ENCODE results near the gene TMEM100. TPM values are rescaled to one million over a fixed set of nuclear protein-coding genes. Genes with fewer than 3 reads are reported as not detected.

The TMEM100 gene
- total and polyA plus RNA-seq, 2 of the 8 experiments (the other 6 are each of a cell fraction or from before 2014, with no cell fraction given) = 0.36 to 0.48 TPM

DNA sequence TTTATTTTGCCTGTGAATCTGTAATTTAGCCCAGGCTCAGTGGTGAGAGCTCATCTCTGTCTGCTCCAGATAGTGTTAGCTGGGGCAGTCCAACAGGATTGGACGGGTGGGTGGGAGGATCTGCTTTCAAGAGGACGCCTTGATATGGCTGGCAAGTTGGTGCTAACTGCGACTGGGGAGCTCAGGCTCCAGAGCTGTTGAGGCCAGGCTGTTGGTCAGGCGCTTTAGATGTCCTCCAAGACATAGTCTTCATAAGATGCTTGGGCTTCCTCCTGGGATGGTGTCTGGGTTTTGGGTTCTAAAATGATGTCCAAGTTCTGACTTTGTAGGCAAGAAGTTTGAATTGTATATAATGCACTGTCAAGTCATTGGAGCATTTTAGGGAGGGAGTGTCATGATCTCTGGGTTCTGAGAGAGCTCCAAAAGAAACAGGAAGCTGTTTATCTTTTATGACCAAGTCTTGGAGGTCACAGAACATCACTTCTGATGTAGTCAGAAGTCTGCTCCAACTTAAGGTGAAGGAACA is 15.4 kb upstream of the TMEM100 start:
- H3K79me2 ChIP-seq (ENCODE audit: control insufficient read depth in 1 of 2, insufficient read depth in 2 of 2, low read length in 2 of 2) = no peaks in the 10 kb centered on the region
- CTCF ChIA-PET (ENCODE audit: partially characterized antibody) = interaction anchor here (1.0 to 6.8 kb wide), 5 partner anchors 15 to 211 kb away, joined by 3 to 61 read pairs (median 10); partner anchors contain the start of gene TMEM100
- H4K91ac ChIP-seq (replicated peaks; ENCODE audit: insufficient read length, low read length) = no peak overlapping the region
- H4K20me1 ChIP-seq (replicated peaks in 1 of 2; ENCODE audit: control insufficient read depth in 1 of 2, insufficient read depth in 2 of 2, low read length in 2 of 2) = no peaks in the 10 kb centered on the region
- no peaks in the 10 kb centered on the region; the same call in 1 of the 2 replicates for H3K23me2 ChIP-seq (ENCODE audit: low read depth, low read length)
- no peaks in the 10 kb centered on the region for H3K9me3 ChIP-seq (ENCODE audit: insufficient read depth in 2 of 2, low read depth in 1 of 2, low read length in 1 of 2)
- H3K79me1 ChIP-seq (ENCODE audit: low read depth, low read length) = no peaks in the 10 kb centered on the region
- H3K18ac ChIP-seq (ENCODE audit: extremely low read depth, low read length) = no peak overlapping the region
- H4K5ac ChIP-seq (ENCODE audit: insufficient read length, low read depth, low read length) = no peak overlapping the region
- H3K4me1 ChIP-seq (replicated peaks in 1 of 4; ENCODE audit: control insufficient read depth in 3 of 4, insufficient read depth in 4 of 4, low read length in 3 of 4) = peaks cover 0 to 9% (median 5%) of the 10 kb centered on the region in 4 experiments; a peak in 3 of 7 replicates
- no peak overlapping the region for H4K8ac ChIP-seq (ENCODE audit: extremely low read depth, insufficient read depth, low read length)
- no peaks in the 10 kb centered on the region for H3K36me3 ChIP-seq (ENCODE audit: control insufficient read depth in 2 of 4, insufficient read depth in 4 of 4, low read length in 3 of 4)
- no peak overlapping the region for H2BK120ac ChIP-seq (replicated peaks; ENCODE audit: low read depth, low read length)
- no peaks in the 10 kb centered on the region for H3K27me3 ChIP-seq (replicated peaks in 1 of 4; ENCODE audit: control insufficient read depth in 3 of 4, extremely low read depth in 1 of 4, insufficient read depth in 3 of 4, low read length in 3 of 4)
- H2BK20ac ChIP-seq (ENCODE audit: low read length) = no peak overlapping the region
- H2BK5ac ChIP-seq (ENCODE audit: low read depth, low read length) = no peak overlapping the region
- no peak overlapping the region for H3K56ac ChIP-seq (replicated peaks; ENCODE audit: insufficient read length, low read depth, low read length)
- WGBS, 2 experiments (ENCODE audit: extremely low coverage in 1 of 2, insufficient coverage in 1 of 2, insufficient read length in 1 of 2, insufficient replicate concordance in 2 of 2, low coverage in 1 of 2, low lambda C conversion rate in 2 of 2, missing lambda C conversion rate in 1 of 2) = 84% methylated on average over 4 of the region's 4 CpGs; no CpG with 5 or more reads in 1 of the 2 experiments
- H3K23ac ChIP-seq (ENCODE audit: insufficient read length) = no peak overlapping the region
- DNase-seq (ENCODE audit: low read depth in 1 of 2, low spot score in 2 of 2) (no peak), FAIRE-seq (no peak)
- H2AK5ac ChIP-seq (ENCODE audit: low read depth, low read length) = no peak overlapping the region
- H3K9ac ChIP-seq (replicated peaks in 1 of 4; ENCODE audit: extremely low read depth in 1 of 4, low read depth in 3 of 4, low read length in 3 of 4) = no peak overlapping the region
- POLR2A ChIA-PET (ENCODE audit: partially characterized antibody) = no interaction called here
- no peak overlapping the region for H3K14ac ChIP-seq (ENCODE audit: insufficient read length)
- no peak overlapping the region for H2AFZ ChIP-seq (ENCODE audit: low read length)
- no peak overlapping the region for H3K4ac ChIP-seq (replicated peaks; ENCODE audit: insufficient read length, low read depth, low read length)
- H2BK12ac ChIP-seq (ENCODE audit: low read depth, low read length) = no peak overlapping the region
- no peak overlapping the region for H3K27ac ChIP-seq (ENCODE audit: low read depth, low read length)
- H2BK15ac ChIP-seq (ENCODE audit: low read length) = no peak overlapping the region
- H3K4me3 ChIP-seq (ENCODE audit: extremely low read depth in 1 of 4, insufficient read depth in 2 of 4, low read depth in 3 of 4, low read length in 4 of 4) = no peak overlapping the region
- no peak overlapping the region for H3K4me2 ChIP-seq (ENCODE audit: insufficient read depth in 1 of 2, low read depth in 2 of 2, low read length in 2 of 2)
- TF ChIP-seq FOSL1 (IDR thresholded peaks at IDR 0.05; ENCODE audit: insufficient read depth, low read depth, low read length) = no peak
- no peak for TF ChIP-seq JUND (IDR thresholded peaks at IDR 0.05; ENCODE audit: low read length)
- no peak for TF ChIP-seq POLR2A (IDR thresholded peaks at IDR 0.05; ENCODE audit: control extremely low read depth in 1 of 2, low read depth in 2 of 2, low read length in 2 of 2)
- TF ChIP-seq, protein P1, sequence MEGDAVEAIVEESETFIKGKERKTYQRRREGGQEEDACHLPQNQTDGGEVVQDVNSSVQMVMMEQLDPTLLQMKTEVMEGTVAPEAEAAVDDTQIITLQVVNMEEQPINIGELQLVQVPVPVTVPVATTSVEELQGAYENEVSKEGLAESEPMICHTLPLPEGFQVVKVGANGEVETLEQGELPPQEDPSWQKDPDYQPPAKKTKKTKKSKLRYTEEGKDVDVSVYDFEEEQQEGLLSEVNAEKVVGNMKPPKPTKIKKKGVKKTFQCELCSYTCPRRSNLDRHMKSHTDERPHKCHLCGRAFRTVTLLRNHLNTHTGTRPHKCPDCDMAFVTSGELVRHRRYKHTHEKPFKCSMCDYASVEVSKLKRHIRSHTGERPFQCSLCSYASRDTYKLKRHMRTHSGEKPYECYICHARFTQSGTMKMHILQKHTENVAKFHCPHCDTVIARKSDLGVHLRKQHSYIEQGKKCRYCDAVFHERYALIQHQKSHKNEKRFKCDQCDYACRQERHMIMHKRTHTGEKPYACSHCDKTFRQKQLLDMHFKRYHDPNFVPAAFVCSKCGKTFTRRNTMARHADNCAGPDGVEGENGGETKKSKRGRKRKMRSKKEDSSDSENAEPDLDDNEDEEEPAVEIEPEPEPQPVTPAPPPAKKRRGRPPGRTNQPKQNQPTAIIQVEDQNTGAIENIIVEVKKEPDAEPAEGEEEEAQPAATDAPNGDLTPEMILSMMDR (IDR thresholded peaks at IDR 0.05; ENCODE audit: control extremely low read depth in 1 of 3, insufficient read depth in 1 of 3, low read depth in 1 of 3, low read length in 3 of 3) = no peak
- no peak for TF ChIP-seq TCF12 (IDR thresholded peaks at IDR 0.05; ENCODE audit: low read depth, low read length)
- TF ChIP-seq RNF2 (IDR thresholded peaks at IDR 0.05; ENCODE audit: borderline replicate concordance, low read depth, low read length, missing control alignments, poor library complexity, severe bottlenecking) = no peak
- TF ChIP-seq, protein P2, sequence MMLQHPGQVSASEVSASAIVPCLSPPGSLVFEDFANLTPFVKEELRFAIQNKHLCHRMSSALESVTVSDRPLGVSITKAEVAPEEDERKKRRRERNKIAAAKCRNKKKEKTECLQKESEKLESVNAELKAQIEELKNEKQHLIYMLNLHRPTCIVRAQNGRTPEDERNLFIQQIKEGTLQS (IDR thresholded peaks at IDR 0.05; ENCODE audit: insufficient read depth, low read depth, low read length) = no peak
- TF ChIP-seq, protein P3, sequence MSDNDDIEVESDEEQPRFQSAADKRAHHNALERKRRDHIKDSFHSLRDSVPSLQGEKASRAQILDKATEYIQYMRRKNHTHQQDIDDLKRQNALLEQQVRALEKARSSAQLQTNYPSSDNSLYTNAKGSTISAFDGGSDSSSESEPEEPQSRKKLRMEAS (IDR thresholded peaks at IDR 0.05) = no peak
- no peak for TF ChIP-seq JUN (IDR thresholded peaks at IDR 0.05; ENCODE audit: low read depth, low read length)
- TF ChIP-seq KDM5A (IDR thresholded peaks at IDR 0.05; ENCODE audit: low read length) = no peak
- no peak for TF ChIP-seq CHD2 (IDR thresholded peaks at IDR 0.05; ENCODE audit: low read length)

Measured in H1 (cell line).